Placental epithelial cell (primary cell): ENCODE data around the gene ZNF285. TPM values are rescaled to one million over a fixed set of nuclear protein-coding genes. Genes with fewer than 3 reads are reported as not detected.

Source experiments
- total RNA-seq: library from RNA; depleted of rRNA; stranded (reverse); fragments of >200 nt; gene quantifications from 2 replicates; pipeline ENCODE4 v1.2.3, GENCODE V29; 2012

ZNF285 gene
- total RNA-seq = 1.3 and 2.0 TPM in 2 replicates

GRCh38 chr19:44401139-44402115 lies at the start of gene ZNF285:
ZNF285 (minus strand) TSS chr19:44401608; CDS start chr19:44397213, 4,395 bp downstream.

DNA sequence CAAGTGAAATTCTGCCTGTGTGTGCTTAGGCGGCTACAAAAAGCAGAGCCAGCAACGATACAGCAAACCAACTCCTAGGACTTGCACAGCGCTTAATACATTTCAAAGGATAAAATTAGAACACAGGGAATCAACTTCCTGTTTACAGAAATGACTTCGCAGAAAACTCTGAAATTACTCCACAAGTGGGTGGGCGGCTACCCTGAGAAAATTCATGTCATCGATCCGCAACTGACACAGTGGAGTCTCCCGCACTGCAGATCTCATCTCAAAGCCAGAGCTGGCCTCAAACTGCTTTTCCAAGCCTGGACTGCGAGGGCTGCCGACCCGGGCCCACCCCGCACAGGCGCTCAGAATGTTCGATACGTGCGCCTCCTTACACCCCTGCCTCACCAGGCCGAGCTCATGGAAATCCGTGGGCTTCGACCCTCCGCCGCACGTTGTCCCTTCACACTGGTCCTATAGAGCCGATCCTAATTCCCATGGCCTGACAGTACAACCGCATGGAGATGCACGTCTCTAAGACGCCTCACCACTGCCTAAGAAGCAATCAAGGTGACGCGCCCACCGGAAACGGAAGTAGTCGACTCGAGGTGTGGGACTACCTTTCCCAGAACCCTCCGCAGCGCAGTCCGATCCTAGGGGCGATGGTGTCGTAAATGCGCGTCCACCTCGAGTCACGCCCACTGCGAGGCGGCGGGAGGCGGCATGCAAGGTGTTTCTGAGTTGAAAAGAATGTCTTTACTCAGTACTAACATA lies 46.7 kb upstream of the ZNF285 start, which contains the start of gene ZNF229:
ZNF229 (minus strand) TSS at position 557 of the 759 bp plus-strand sequence. CDS start 5,625 bp downstream, outside the sequence.

GRCh38 chr19:44356383-44357111 lies 44.9 kb downstream of the ZNF285 start, which contains the start of gene ZNF112:
ZNF112 (minus strand) TSS chr19:44356680; CDS start chr19:44340539, 16,141 bp downstream.

Other genes starting within 250 kb of the ZNF285 start
- 12.0 and 26.7 TPM in 2 replicates for gene ZNF226, start 236.5 kb downstream of the ZNF285 start, total RNA-seq
- 12.0 and 23.2 TPM in 2 replicates for gene ZNF227, start 189.1 kb downstream of the ZNF285 start, total RNA-seq
- 0.39 TPM in 1 of 2 replicates, not detected in the other for gene ZNF233, start 141.7 kb downstream of the ZNF285 start, total RNA-seq
- 5.5 and 8.2 TPM in 2 replicates for gene ZNF235, start 96.6 kb downstream of the ZNF285 start, total RNA-seq
- gene ZNF112, start 44.9 kb downstream of the ZNF285 start, total RNA-seq = 4.3 and 7.9 TPM in 2 replicates
- gene ZNF229, start 46.9 kb upstream of the ZNF285 start, total RNA-seq = 14.7 and 18.8 TPM in 2 replicates
- gene ZNF180, start 98.9 kb upstream of the ZNF285 start, total RNA-seq = 10.2 and 14.3 TPM in 2 replicates
- gene CEACAM20, start 128.1 kb upstream of the ZNF285 start, total RNA-seq = not detected in 2 replicates
- gene IGSF23, start 212.0 kb upstream of the ZNF285 start, total RNA-seq = not detected in 2 replicates
- 61.2 and 139 TPM in 2 replicates for gene PVR, start 242.3 kb upstream of the ZNF285 start, total RNA-seq